ENCODE measurements around the gene WNT9A.

- TF ChIP-seq CTCF (IDR thresholded peaks at IDR 0.05; ENCODE audit: poor library complexity, severe bottlenecking) = no peak
- no peak for TF ChIP-seq RAD21 (conservative IDR thresholded peaks at IDR 0.05)
- TF ChIP-seq SMC3 (conservative IDR thresholded peaks at IDR 0.05; ENCODE audit: poor library complexity) = no peak
- TF ChIP-seq EP300 (conservative IDR thresholded peaks at IDR 0.05; ENCODE audit: poor library complexity, severe bottlenecking) = no peak
- no peak for TF ChIP-seq EZH2 (IDR thresholded peaks at IDR 0.05; ENCODE audit: borderline replicate concordance, insufficient read depth, low read length, poor library complexity, severe bottlenecking)
- TF ChIP-seq TAF1 (IDR thresholded peaks at IDR 0.05; ENCODE audit: low read depth) = no peak
Measured at GRCh38 chr1:227924168-227924832, 23.4 kb downstream of the WNT9A start.

Data from neural cell (in vitro differentiated cells).